ENCODE data around the gene TMEM238L.

DNA sequence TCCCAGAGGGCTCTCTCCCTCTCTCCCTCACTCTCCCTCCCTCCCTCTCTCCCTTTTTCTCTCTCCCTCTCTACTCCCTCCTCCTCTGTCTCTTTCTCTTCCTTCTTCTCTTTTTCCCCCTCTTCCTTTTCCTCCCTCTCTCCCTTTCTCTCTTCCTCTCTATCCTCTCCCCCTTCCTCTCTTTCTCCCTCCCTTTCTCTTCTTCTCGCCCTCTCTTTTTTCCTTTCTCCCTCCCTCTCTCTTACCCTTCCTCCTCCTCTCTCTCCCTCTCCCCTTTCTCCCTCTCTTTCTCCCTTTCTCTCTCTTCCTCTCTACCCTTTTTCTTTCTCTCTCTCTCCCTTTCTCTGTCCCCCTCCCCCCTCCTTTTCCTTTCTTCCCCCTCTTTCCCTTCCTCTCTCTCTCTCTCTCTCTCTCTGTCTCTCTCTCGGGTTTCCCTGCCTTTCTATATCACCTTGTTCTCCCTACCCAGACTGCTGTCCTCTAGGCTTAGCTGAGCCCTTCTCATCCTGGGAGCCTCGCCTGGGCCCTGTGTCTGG is 48.2 kb downstream of the TMEM238L start:
- TF ChIP-seq, protein P1, sequence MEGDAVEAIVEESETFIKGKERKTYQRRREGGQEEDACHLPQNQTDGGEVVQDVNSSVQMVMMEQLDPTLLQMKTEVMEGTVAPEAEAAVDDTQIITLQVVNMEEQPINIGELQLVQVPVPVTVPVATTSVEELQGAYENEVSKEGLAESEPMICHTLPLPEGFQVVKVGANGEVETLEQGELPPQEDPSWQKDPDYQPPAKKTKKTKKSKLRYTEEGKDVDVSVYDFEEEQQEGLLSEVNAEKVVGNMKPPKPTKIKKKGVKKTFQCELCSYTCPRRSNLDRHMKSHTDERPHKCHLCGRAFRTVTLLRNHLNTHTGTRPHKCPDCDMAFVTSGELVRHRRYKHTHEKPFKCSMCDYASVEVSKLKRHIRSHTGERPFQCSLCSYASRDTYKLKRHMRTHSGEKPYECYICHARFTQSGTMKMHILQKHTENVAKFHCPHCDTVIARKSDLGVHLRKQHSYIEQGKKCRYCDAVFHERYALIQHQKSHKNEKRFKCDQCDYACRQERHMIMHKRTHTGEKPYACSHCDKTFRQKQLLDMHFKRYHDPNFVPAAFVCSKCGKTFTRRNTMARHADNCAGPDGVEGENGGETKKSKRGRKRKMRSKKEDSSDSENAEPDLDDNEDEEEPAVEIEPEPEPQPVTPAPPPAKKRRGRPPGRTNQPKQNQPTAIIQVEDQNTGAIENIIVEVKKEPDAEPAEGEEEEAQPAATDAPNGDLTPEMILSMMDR (IDR thresholded peaks at IDR 0.05), result no peak
- no peak for TF ChIP-seq POLR2A (IDR thresholded peaks at IDR 0.05)
